NCI-H460 (cell line): ENCODE results near the gene KCNT2. TPM values are rescaled to one million over a fixed set of nuclear protein-coding genes. Genes with fewer than 3 reads are reported as not detected.
"Not testable (repeated sequence)": the region's sequence is repeated elsewhere in the genome, so short reads cannot be mapped to it uniquely, and the experiment has no call there.

Experiments
- DNase-seq: peaks from one replicate; pipeline ENCODE4 v3.0.0-alpha.2; 2016; ENCODE audit warnings: low read depth; ENCODE audit errors: extremely low read depth
- polyA plus RNA-seq: library from polyadenylated mRNA; depleted of rRNA; stranded (reverse); fragments of >200 nt; gene quantifications from 2 replicates; pipeline ENCODE4 v1.2.3, GENCODE V29; 2014; cell fraction: nucleus; rRNA removed
- total RNA-seq: library from RNA; depleted of rRNA; stranded (reverse); fragments of >200 nt; shearing (Covaris generic); gene quantifications from 2 replicates; pipeline ENCODE4 v1.2.3, GENCODE V29; 2014; rRNA removed

KCNT2 gene
- 3.5 and 4.1 TPM in 2 replicates for total RNA-seq
- polyA plus RNA-seq = 0.81 and 1.8 TPM in 2 replicates

- peak; percentile 43 for DNase-seq
Observed at GRCh38 chr1:196608390-196609369, at the start of gene KCNT2. KCNT2 (minus strand) TSS chr1:196608440; CDS start chr1:196608309, 131 bp downstream.

DNA sequence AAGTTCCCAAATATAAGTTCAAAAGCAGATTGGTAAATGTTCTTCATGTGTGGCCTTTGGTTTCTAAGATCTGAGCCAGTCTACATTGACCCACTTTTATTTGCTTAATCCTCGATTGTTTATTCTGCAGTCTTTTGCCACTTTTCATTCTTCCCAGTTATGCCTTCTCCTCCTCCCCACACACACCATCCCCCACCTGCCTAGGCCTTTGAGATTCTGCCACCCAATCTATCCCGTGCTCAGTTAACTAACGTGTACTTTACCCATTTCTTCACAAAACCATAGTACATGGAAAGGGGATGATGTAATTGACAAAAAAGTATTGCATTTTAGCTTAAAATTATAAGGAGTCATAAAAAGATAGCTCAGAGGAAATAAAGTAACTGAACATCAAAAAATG lies 47.3 kb upstream of the KCNT2 start:
- no peak for DNase-seq

- no peak for DNase-seq
Observed at GRCh38 chr1:196655071-196655470, 46.8 kb upstream of the KCNT2 start.

- DNase-seq = no peak
Observed at GRCh38 chr1:196654271-196654670, 46.0 kb upstream of the KCNT2 start.

DNA sequence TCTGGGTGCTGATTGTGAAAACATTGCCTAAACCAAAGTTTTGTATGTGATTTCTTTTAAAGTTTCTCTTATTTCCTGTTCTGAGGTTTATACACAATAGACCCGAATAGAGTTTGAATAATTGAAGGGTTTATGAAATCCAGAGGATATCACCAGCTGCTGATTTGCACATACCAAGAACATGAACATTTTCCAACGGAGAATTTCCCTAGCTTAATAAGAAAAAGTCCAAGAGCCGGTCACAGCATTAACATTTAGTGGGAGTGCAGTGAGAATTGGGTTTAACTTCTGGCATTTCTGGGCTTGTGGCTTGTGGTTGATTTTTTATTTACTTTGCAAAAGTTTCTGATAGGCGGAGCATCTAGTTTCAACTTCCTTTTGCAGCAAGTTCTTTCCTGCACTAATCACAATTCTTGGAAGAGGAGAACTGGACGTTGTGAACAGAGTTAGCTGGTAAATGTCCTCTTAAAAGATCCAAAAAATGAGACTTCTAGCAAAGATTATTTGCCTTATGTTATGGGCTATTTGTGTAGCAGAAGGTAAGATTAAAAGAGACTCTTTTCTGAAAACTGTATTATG lies 43.5 kb upstream of the KCNT2 start, which contains the start of gene CFH:
Gene CFH, plus strand, starts transcription at position 407 of the 579 bp plus-strand sequence. Its CDS starts 75 bp downstream, at position 482.
- no peak for DNase-seq

GRCh38 chr1:196651079-196651478 lies 42.8 kb upstream of the KCNT2 start:
- no peak for DNase-seq

DNA sequence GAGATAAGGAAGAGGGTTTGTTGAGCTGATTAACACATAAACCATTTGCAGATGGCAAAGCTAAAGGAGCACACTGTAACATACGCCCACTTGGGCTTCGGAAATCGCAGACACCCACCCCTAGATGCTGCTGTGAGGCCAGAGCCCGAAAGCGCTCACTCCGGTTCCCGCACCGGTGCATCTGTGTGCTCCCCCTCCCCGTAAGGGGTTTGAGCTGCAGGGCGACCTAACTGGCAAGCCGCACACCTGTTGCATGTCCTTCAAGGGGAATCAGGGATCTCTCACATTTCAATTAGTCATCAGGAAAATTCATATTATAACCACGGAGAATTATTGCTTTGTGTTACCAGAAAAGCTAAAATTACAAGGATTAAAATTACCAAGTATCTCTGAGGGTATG lies 42.2 kb upstream of the KCNT2 start:
- no peak for DNase-seq

- no peak for DNase-seq
Observed at GRCh38 chr1:196649990-196650389, 41.8 kb upstream of the KCNT2 start.

GRCh38 chr1:196640976-196641375 lies 32.7 kb upstream of the KCNT2 start:
- DNase-seq = no peak

GRCh38 chr1:196639291-196639690 lies 31.1 kb upstream of the KCNT2 start:
- not testable (repeated sequence) for DNase-seq

GRCh38 chr1:196638466-196638865 lies 30.2 kb upstream of the KCNT2 start:
- no peak for DNase-seq

DNA sequence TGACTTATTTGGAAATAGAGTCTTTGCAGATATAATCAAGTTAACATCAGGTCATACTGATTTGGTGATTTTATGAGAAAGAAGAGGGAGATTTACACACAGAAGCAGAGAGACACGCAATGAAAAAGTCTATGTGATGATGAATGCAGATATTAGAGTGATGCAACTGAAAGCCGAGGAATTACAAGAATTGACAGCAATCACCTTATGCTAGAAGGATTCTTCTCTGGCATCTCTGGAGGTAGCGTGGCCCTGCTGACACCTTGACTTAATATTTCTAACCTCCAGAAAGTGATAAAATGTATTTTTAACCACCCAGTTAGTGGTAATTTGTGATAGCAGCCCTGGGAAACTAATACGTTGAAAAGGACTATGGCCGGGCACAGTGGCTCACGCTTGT lies 29.4 kb upstream of the KCNT2 start:
- no peak for DNase-seq

DNA sequence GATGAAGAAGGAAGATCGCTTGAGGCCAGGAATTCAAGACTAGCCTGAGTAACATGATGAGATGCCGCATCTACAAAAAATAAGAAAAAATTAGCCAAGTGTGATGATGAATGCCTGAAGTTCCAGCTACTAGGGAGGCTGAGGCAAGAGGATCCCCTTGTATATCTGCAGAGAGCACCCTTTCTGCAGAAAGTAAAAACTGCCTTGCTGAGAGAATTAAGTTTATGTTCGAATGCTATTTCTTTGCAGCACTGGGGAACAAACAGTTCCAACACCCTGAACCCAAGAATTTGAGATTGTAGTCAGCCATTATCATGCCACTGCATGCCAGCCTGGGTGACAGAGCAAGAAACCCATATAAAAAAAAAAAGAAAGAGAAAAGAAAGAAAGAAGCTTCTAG lies 20.6 kb upstream of the KCNT2 start:
- DNase-seq = no peak

GRCh38 chr1:196623079-196623478 lies 14.8 kb upstream of the KCNT2 start:
- DNase-seq = no peak

- DNase-seq = no peak
Observed at GRCh38 chr1:196619721-196620120, 11.5 kb upstream of the KCNT2 start.

GRCh38 chr1:196611873-196612272 lies 3.6 kb upstream of the KCNT2 start:
- DNase-seq = no peak

- no peak for DNase-seq
Observed at GRCh38 chr1:196609370-196609737, 1.1 kb upstream of the KCNT2 start.

DNA sequence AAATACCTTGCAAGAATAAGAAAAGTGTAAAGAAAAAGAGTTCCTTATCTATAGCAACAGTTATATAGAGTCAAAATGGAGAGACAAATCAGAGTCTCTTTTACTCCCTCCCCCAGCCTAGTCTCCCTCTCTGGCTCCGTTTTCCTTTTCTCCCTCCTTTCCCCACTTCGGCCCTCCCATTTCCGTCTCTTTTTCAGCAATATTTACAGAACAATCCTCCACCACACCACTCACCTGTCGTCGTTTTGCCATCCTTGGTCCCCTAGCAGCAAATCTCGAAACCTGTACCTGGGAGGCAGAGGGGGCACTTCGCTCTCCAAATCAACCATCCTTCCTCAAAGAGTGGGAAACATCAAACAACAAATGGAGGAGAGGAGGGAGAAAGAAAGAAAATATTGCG lies 259 bp downstream of the KCNT2 start:
- no peak for DNase-seq

DNA sequence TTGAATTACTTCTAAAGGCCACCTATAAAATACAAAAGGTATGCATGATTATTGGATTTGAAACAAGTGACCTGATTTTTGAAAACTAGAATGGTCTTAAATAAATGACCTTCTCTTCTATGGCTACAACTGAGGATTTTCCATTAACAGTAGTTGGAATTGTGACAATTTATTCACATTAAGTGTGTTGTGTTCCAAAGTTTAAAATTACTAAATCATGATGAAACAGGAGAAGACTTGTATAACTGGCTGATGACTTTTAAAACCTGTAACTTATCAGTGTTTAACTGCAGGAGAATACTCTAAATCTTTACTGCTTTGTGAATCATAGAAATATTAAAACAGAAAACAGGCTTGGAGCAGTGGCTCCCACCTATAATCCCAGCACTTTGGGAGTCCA lies 4.6 kb downstream of the KCNT2 start:
- DNase-seq = no peak

DNA sequence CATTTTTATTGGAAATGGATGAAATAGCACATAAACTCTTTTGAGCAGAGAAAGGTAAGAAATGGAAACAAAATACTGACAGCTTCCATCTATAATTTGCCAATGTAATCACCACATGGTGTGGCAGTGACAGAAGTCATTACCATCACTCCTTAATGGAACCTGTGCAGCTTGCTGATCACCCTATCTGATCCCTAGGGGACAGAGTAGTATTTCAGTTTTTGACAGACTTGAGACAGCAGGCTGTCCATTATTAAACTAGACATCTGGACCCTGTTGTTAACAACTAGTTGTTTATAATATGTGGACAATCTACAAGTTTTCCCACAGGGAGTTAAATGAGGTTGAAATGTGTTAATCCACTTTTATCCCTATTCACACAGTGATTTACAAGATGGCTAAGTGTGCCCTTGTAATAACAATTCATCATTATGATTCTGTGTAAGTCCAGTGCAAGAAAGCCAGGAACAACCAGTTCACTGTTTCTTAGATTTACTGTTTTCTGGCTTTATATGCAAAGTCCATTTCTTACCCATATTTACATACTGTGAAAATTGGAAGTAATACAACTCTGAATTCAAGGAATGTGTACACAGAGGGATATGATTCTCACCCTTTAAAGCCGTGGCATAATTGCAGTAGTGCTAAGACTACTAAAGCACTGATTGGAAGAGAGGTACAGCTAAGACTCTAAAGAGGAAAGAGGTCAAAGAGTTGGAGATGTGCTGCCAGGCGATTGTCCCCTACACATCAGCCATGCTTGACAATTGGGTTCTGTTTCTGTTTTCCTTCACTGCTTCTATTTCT lies 9.1 kb downstream of the KCNT2 start:
- DNase-seq = no peak

DNA sequence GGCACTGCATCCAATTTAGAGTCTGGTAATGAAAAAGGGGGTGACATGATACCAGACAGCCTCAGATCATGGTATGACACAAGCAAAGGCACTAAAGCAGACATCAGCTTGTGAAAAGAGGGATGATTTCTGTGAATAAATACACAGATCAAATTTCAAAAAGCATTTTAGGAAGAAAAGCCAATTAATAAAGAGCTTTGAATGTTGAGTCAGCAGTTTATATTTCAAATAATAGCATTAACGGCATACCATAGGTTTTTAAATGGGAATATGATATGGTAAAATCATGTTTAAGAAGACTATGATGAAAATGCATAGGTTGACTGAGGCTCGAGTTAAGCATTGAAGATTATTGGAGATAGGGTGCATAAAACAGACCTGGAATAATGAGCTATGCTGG lies 13.5 kb downstream of the KCNT2 start:
- DNase-seq = no peak
